Naive thymus-derived CD4-positive, alpha-beta T cell (primary cell): Measurements from ENCODE around the gene MLANA. TPM values are rescaled to one million over a fixed set of nuclear protein-coding genes. Genes with fewer than 3 reads are reported as not detected.
A peak's percentile ranks its signal among the peaks of the same experiment; 100 is the strongest.

Experiments
- ATAC-seq: fragments of 150-1000 bp; cut with Tn5 transposase; 2 replicates; pipeline ENCODE4 v1.10.0; 2021; ENCODE audit warnings: mild to moderate bottlenecking, moderate library complexity
- CTCF ChIA-PET: fragments of 350-600 bp; sonication (Branson Sonifier 250); formaldehyde crosslinking; loops from one replicate; lab custom pipeline; 2021; ENCODE audit warnings: antibody characterized with exemption; lab: Charles Lee
- POLR2A ChIA-PET: fragments of 350-600 bp; sonication (Branson Sonifier 250); formaldehyde crosslinking; loops from one replicate; lab custom pipeline; 2021; ENCODE audit warnings: antibody characterized with exemption, inconsistent platforms; lab: Charles Lee
- DNase-seq, 9 donors: peaks; one replicate each; pipeline versions ENCODE4 v3.0.0 to v3.0.0-alpha.2; 2020 to 2022; ENCODE audit warnings: mixed read lengths in 1 of 9
- H3K27ac ChIP-seq: one replicate; pipeline ENCODE4 v1.7.0; 2013; ENCODE audit warnings: mild to moderate bottlenecking, low read depth, low read length, moderate library complexity
- H3K27me3 ChIP-seq, 2 donors: one replicate each; pipeline ENCODE4 v1.7.0; 2013; ENCODE audit warnings: low read length in 2 of 2, mild to moderate bottlenecking in 2 of 2, moderate library complexity in 2 of 2; ENCODE audit not compliant: control insufficient read depth in 2 of 2, insufficient read depth in 2 of 2
- H3K36me3 ChIP-seq, 3 experiments: 1 replicate in 2 of 3; 2 replicates in 1 of 3; pipeline ENCODE4 v1.7.0; 2013; ENCODE audit warnings: low read length in 3 of 3, mild to moderate bottlenecking in 3 of 3, moderate library complexity in 1 of 3; ENCODE audit not compliant: insufficient read depth in 3 of 3, control insufficient read depth in 2 of 3
- H3K4me1 ChIP-seq, 2 donors: one replicate each; pipeline ENCODE4 v1.7.0; 2013; ENCODE audit warnings: low read length in 2 of 2, mild to moderate bottlenecking in 2 of 2, moderate library complexity in 1 of 2; ENCODE audit not compliant: control insufficient read depth in 2 of 2, insufficient read depth in 2 of 2
- H3K4me3 ChIP-seq: 2 replicates; pipeline ENCODE4 v1.7.0; 2013; ENCODE audit warnings: mild to moderate bottlenecking, low read length
- H3K9me3 ChIP-seq, 3 experiments: 1 replicate in 2 of 3; 2 replicates in 1 of 3; pipeline ENCODE4 v1.7.0; 2013; ENCODE audit warnings: low read length in 3 of 3; ENCODE audit not compliant: control insufficient read depth in 2 of 3
- H3K27ac Mint-ChIP-seq, 9 donors: one replicate each; pipeline ENCODE4 v1.8.0; 2020 to 2022; ENCODE audit warnings: mixed read lengths in 9 of 9, mild to moderate bottlenecking in 8 of 9, moderate library complexity in 5 of 9, inconsistent platforms in 2 of 9
- H3K27me3 Mint-ChIP-seq, 5 donors: one replicate each; pipeline ENCODE4 v1.8.0; 2021 to 2022; ENCODE audit warnings: mixed read lengths in 5 of 5, mild to moderate bottlenecking in 1 of 5
- H3K36me3 Mint-ChIP-seq, 5 donors: one replicate each; pipeline ENCODE4 v1.8.0; 2020 to 2022; ENCODE audit warnings: mixed read lengths in 5 of 5, mild to moderate bottlenecking in 3 of 5, inconsistent platforms in 1 of 5
- H3K4me1 Mint-ChIP-seq, 7 donors: one replicate each; pipeline ENCODE4 v1.8.0; 2020 to 2022; ENCODE audit warnings: mixed read lengths in 7 of 7, mild to moderate bottlenecking in 3 of 7, inconsistent platforms in 1 of 7
- H3K4me3 Mint-ChIP-seq, 10 donors: one replicate each; pipeline ENCODE4 v1.8.0; 2020 to 2022; ENCODE audit warnings: mild to moderate bottlenecking in 10 of 10, mixed read lengths in 10 of 10, moderate library complexity in 6 of 10, inconsistent platforms in 2 of 10
- H3K9me3 Mint-ChIP-seq, 11 donors: one replicate each; pipeline ENCODE4 v1.8.0; 2020 to 2022; ENCODE audit warnings: mixed read lengths in 11 of 11, mild to moderate bottlenecking in 4 of 11, inconsistent platforms in 1 of 11, moderate library complexity in 1 of 11
- intact Hi-C, 2 donors: fragments of 100-400 bp; cut with micrococcal nuclease; formaldehyde crosslinking; loops; one replicate each; pipeline ENCODE4 v1.15.1; 2023
- polyA plus RNA-seq, 2 donors: library from polyadenylated mRNA; unstranded; fragments of 300-500 nt; fragmentation: Illumina TruSeq; gene quantifications; one replicate each; pipeline ENCODE4 v1.2.3, GENCODE V29; 2021
- total RNA-seq, 6 experiments: library from RNA in 5 of 6; stranded (reverse) in 5 of 6; gene quantifications; 1 replicate in 5 of 6; 2 replicates in 1 of 6; pipeline ENCODE4 v1.2.3 and lab custom pipeline; 2021 to 2026

Gene MLANA
- total and polyA plus RNA-seq, 7 experiments from 2014 or later: 0.38 to 0.97 TPM; not detected in 5

- Mint-ChIP-seq H3K4me1 (peaks cover 0 to 9% (median 0%) of the 10 kb centered on the region in 7 donors), H3K4me3 (no peak overlapping the region), H3K27me3 (no peaks in the 10 kb centered on the region), H3K9me3 (no peaks in the 10 kb centered on the region), H3K36me3 (peaks cover 0 to 58% (median 15%) of the 10 kb centered on the region in 5 donors), H3K27ac (peak overlapping the region in 1 of 9 donors; percentile 50)
- ATAC-seq (no peak), DNase-seq (peak in 1 of 9 donors; percentile 13)
- H3K36me3 ChIP-seq: peaks cover 0 to 13% (median 0%) of the 10 kb centered on the region in 3 experiments
- H3K27ac ChIP-seq: no peak overlapping the region
- H3K27me3 ChIP-seq: no peaks in the 10 kb centered on the region
- ChIA-PET POLR2A (no interaction called here), CTCF (interaction anchor here (0.9 to 1.5 kb wide), 2 partner anchors 99 to 104 kb away, joined by 3 read pairs; no protein-coding TSS in a partner anchor)
- H3K4me3 ChIP-seq: no peak overlapping the region
- intact Hi-C loops: loop anchor here in 1 of 2 donors (1.0 kb wide), 1 partner anchor 100 kb away; no protein-coding TSS in a partner anchor
- H3K4me1 ChIP-seq: no peaks in the 10 kb centered on the region
- H3K9me3 ChIP-seq: no peaks in the 10 kb centered on the region
These were observed 8.6 kb downstream of the MLANA start for GRCh38 chr9:5899292-5899691.

- peaks cover 0 to 61% (median 26%) of the 10 kb centered on the region in 5 donors for H3K36me3 Mint-ChIP-seq
- no peak overlapping the region for H3K4me3 ChIP-seq
- no peaks in the 10 kb centered on the region for H3K27me3 Mint-ChIP-seq
- DNase-seq (no peak), ATAC-seq (no peak)
- H3K4me3 Mint-ChIP-seq: no peak overlapping the region
- intact Hi-C loops: no loop called here
- peak overlapping the region in 2 of 9 donors; percentile 38 to 56 for H3K27ac Mint-ChIP-seq
- H3K36me3 ChIP-seq: peaks cover 0 to 13% (median 0%) of the 10 kb centered on the region in 3 experiments
- peaks cover 0 to 2% (median 0%) of the 10 kb centered on the region in 11 donors for H3K9me3 Mint-ChIP-seq
- peaks cover 0 to 9% (median 0%) of the 10 kb centered on the region in 7 donors for H3K4me1 Mint-ChIP-seq
- no peak overlapping the region for H3K27ac ChIP-seq
- no peaks in the 10 kb centered on the region for H3K9me3 ChIP-seq
- no peaks in the 10 kb centered on the region for H3K27me3 ChIP-seq
- CTCF ChIA-PET: interaction anchor here (1.5 kb wide), 1 partner anchor 100 kb away, joined by 3 read pairs; no protein-coding TSS in a partner anchor
- POLR2A ChIA-PET: no interaction called here
- no peaks in the 10 kb centered on the region for H3K4me1 ChIP-seq
These were observed 9.9 kb downstream of the MLANA start for GRCh38 chr9:5900622-5901021.

GRCh38 chr9:5902377-5902776 lies 11.7 kb downstream of the MLANA start:
- intact Hi-C loops: no loop called here
- CTCF ChIA-PET: no interaction called here
- Histone ChIP-seq H3K9me3 (no peaks in the 10 kb centered on the region), H3K36me3 (peaks cover 0 to 18% (median 5%) of the 10 kb centered on the region in 3 experiments), H3K27me3 (no peaks in the 10 kb centered on the region), H3K27ac (no peak overlapping the region), H3K4me1 (no peaks in the 10 kb centered on the region), H3K4me3 (no peak overlapping the region)
- H3K9me3 Mint-ChIP-seq: peaks cover 0 to 2% (median 0%) of the 10 kb centered on the region in 11 donors
- peaks cover 0 to 5% (median 0%) of the 10 kb centered on the region in 7 donors for H3K4me1 Mint-ChIP-seq
- H3K27ac Mint-ChIP-seq: peak overlapping the region in 4 of 9 donors; percentile 9 to 76 (median 60)
- H3K27me3 Mint-ChIP-seq: no peaks in the 10 kb centered on the region
- H3K36me3 Mint-ChIP-seq: peaks cover 0 to 55% (median 28%) of the 10 kb centered on the region in 5 donors
- DNase-seq: no peak
- POLR2A ChIA-PET: no interaction called here
- H3K4me3 Mint-ChIP-seq: no peak overlapping the region
- no peak for ATAC-seq

GRCh38 chr9:5908918-5909317 lies 18.2 kb downstream of the MLANA start:
- CTCF ChIA-PET: interaction anchor here (0.6 kb wide), 1 partner anchor 640 kb away, joined by 3 read pairs; no protein-coding TSS in a partner anchor
- peaks cover 0 to 19% (median 0%) of the 10 kb centered on the region in 7 donors for H3K4me1 Mint-ChIP-seq
- no peak overlapping the region for H3K4me3 Mint-ChIP-seq
- Histone ChIP-seq H3K27ac (no peak overlapping the region), H3K27me3 (no peaks in the 10 kb centered on the region), H3K4me3 (no peak overlapping the region), H3K4me1 (no peaks in the 10 kb centered on the region), H3K36me3 (peaks cover 0 to 13% (median 5%) of the 10 kb centered on the region in 3 experiments), H3K9me3 (no peaks in the 10 kb centered on the region)
- no peak overlapping the region for H3K27ac Mint-ChIP-seq
- no peaks in the 10 kb centered on the region for H3K27me3 Mint-ChIP-seq
- peaks cover 0 to 46% (median 41%) of the 10 kb centered on the region in 5 donors for H3K36me3 Mint-ChIP-seq
- peaks cover 0 to 2% (median 0%) of the 10 kb centered on the region in 11 donors for H3K9me3 Mint-ChIP-seq
- DNase-seq: no peak
- ATAC-seq: no peak
- POLR2A ChIA-PET: no interaction called here
- intact Hi-C loops: no loop called here

- H3K27ac ChIP-seq: no peak overlapping the region
- no peaks in the 10 kb centered on the region for H3K4me1 ChIP-seq
- Mint-ChIP-seq H3K36me3 (peaks cover 0 to 41% (median 38%) of the 10 kb centered on the region in 5 donors), H3K4me1 (peaks cover 0 to 19% (median 0%) of the 10 kb centered on the region in 7 donors), H3K27ac (no peak overlapping the region), H3K27me3 (no peaks in the 10 kb centered on the region), H3K9me3 (peaks cover 0 to 2% (median 0%) of the 10 kb centered on the region in 11 donors), H3K4me3 (no peak overlapping the region)
- intact Hi-C loops: no loop called here
- ATAC-seq (no peak), DNase-seq (no peak)
- no peaks in the 10 kb centered on the region for H3K9me3 ChIP-seq
- H3K27me3 ChIP-seq: no peaks in the 10 kb centered on the region
- H3K4me3 ChIP-seq: no peak overlapping the region
- peaks cover 0 to 13% (median 5%) of the 10 kb centered on the region in 3 experiments for H3K36me3 ChIP-seq
- ChIA-PET CTCF (no interaction called here), POLR2A (no interaction called here)
These were observed 19.3 kb downstream of the MLANA start for GRCh38 chr9:5909976-5910375.

- CTCF ChIA-PET: interaction anchor here (0.6 to 0.7 kb wide), 2 partner anchors 92 to 1075 kb away, joined by 3 to 4 read pairs; no protein-coding TSS in a partner anchor
These were observed 19.8 kb downstream of the MLANA start for GRCh38 chr9:5910413-5911057.

More at GRCh38 chr9:5910413-5911057, 19.8 kb downstream of the MLANA start:
- Mint-ChIP-seq H3K4me1 (peaks cover 0 to 19% (median 0%) of the 10 kb centered on the region in 7 donors), H3K9me3 (peaks cover 0 to 1% (median 0%) of the 10 kb centered on the region in 11 donors), H3K36me3 (peaks cover 0 to 35% (median 33%) of the 10 kb centered on the region in 5 donors), H3K4me3 (no peak overlapping the region), H3K27me3 (no peaks in the 10 kb centered on the region), H3K27ac (no peak overlapping the region)
- ATAC-seq (no peak), DNase-seq (no peak)
- H3K4me3 ChIP-seq: no peak overlapping the region
- H3K4me1 ChIP-seq: no peaks in the 10 kb centered on the region
- no peak overlapping the region for H3K27ac ChIP-seq
- intact Hi-C loops: no loop called here
- POLR2A ChIA-PET: interaction anchor here (0.7 kb wide), 1 partner anchor 109 kb away, joined by 3 read pairs; no protein-coding TSS in a partner anchor
- no peaks in the 10 kb centered on the region for H3K27me3 ChIP-seq
- H3K9me3 ChIP-seq: no peaks in the 10 kb centered on the region
- peaks cover 0 to 13% (median 5%) of the 10 kb centered on the region in 3 experiments for H3K36me3 ChIP-seq
